Measurements from ENCODE around the gene CAMTA1.

GRCh38 chr1:7199077-7199779, 414.0 kb downstream of the CAMTA1 start:
- TF ChIP-seq CTCF (IDR thresholded peaks at IDR 0.05) (no peak), MAX (IDR thresholded peaks at IDR 0.05; ENCODE audit: low read depth) (no peak), POLR2AphosphoS5 (IDR thresholded peaks at IDR 0.05; ENCODE audit: low read depth, low read length) (no peak), EP300 (IDR thresholded peaks at IDR 0.05; ENCODE audit: borderline replicate concordance in 1 of 2, low read depth in 1 of 2, low read length in 1 of 2) (no peak), JUND (IDR thresholded peaks at IDR 0.05) (no peak)
- TF ChIP-seq, protein P1, sequence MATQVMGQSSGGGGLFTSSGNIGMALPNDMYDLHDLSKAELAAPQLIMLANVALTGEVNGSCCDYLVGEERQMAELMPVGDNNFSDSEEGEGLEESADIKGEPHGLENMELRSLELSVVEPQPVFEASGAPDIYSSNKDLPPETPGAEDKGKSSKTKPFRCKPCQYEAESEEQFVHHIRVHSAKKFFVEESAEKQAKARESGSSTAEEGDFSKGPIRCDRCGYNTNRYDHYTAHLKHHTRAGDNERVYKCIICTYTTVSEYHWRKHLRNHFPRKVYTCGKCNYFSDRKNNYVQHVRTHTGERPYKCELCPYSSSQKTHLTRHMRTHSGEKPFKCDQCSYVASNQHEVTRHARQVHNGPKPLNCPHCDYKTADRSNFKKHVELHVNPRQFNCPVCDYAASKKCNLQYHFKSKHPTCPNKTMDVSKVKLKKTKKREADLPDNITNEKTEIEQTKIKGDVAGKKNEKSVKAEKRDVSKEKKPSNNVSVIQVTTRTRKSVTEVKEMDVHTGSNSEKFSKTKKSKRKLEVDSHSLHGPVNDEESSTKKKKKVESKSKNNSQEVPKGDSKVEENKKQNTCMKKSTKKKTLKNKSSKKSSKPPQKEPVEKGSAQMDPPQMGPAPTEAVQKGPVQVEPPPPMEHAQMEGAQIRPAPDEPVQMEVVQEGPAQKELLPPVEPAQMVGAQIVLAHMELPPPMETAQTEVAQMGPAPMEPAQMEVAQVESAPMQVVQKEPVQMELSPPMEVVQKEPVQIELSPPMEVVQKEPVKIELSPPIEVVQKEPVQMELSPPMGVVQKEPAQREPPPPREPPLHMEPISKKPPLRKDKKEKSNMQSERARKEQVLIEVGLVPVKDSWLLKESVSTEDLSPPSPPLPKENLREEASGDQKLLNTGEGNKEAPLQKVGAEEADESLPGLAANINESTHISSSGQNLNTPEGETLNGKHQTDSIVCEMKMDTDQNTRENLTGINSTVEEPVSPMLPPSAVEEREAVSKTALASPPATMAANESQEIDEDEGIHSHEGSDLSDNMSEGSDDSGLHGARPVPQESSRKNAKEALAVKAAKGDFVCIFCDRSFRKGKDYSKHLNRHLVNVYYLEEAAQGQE (IDR thresholded peaks at IDR 0.05; ENCODE audit: low read depth, low read length), result no peak
